HCT116 (cell line): ENCODE measurements around the gene CAPN9.

Experiments used
- CEBPB ChIP-seq: IDR thresholded peaks from 2 replicates; pipeline ENCODE4 v1.6.1; 2012; ENCODE audit warnings: low read depth
- EZH2 ChIP-seq: fragments of 200-600 bp; sonication (generic); IDR thresholded peaks from 2 replicates; pipeline ENCODE4 v1.6.1; 2017; ENCODE audit warnings: antibody characterized with exemption, mixed run types
- REST ChIP-seq: IDR thresholded peaks from 2 replicates; pipeline ENCODE4 v1.6.1; 2012; ENCODE audit warnings: low read depth

DNA sequence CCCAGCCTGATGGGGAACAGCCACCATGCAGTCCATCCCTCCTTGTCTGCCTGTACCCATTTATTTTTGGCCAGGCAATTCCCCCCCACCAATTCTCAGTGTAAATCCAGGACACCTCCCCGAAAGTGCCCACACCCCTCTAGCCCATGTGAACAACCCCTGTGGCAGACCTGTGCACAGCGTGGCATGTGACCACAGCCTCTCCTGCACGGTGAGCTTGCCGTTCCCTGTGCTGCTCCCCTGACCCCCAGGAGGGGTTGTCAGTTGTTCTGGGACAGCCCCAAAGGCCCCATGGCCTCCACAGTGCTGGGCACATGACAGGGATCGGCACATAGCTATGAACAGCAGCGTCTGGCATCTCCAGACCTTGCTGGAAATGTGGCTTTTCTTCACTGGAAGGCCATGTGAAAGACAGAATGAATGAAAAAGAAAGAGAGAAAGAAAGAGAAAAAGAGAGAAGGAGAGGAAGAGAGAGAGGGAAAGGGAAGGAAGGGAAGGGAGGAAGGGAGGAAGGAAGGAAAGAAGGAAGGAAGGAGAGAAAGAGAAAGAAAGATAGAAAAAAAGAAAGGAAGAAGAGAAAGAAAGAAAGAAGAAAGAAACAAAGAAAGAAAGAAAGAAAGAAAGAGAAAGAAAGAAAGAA lies 3.9 kb downstream of the CAPN9 start:
- no peak for TF ChIP-seq EZH2
- TF ChIP-seq REST: no peak
- no peak for TF ChIP-seq CEBPB
